Mesodermal cell (in vitro differentiated cells): ENCODE measurements around the gene UBXN6.

Experiments used
- H3K27ac ChIP-seq: 2 replicates; pipeline ENCODE4 v1.7.0; 2013; ENCODE audit warnings: mild to moderate bottlenecking, low read depth, low read length, moderate library complexity; ENCODE audit not compliant: severe bottlenecking
- H3K36me3 ChIP-seq: 2 replicates; pipeline ENCODE4 v1.7.1; 2013; ENCODE audit warnings: mild to moderate bottlenecking, low read length, moderate library complexity; ENCODE audit not compliant: control insufficient read depth, insufficient read depth
- H3K4me1 ChIP-seq: one replicate; pipeline ENCODE4 v1.7.1; 2013; ENCODE audit warnings: mild to moderate bottlenecking, low read length; ENCODE audit not compliant: insufficient read depth, control insufficient read depth, poor library complexity, severe bottlenecking
- H3K4me3 ChIP-seq: 2 replicates; pipeline ENCODE4 v1.7.0; 2013; ENCODE audit warnings: low read length, control low read depth, mild to moderate bottlenecking; ENCODE audit not compliant: insufficient read depth, poor library complexity, severe bottlenecking; ENCODE audit errors: extremely low read depth
- H3K9me3 ChIP-seq: 2 replicates; pipeline ENCODE4 v1.7.1; 2013; ENCODE audit warnings: mild to moderate bottlenecking, low read length, moderate library complexity; ENCODE audit not compliant: control insufficient read depth
- WGBS, 2 experiments: methylation state at CpG; one replicate each; pipeline ENCODE4 v1.1.5; 2013; ENCODE audit warnings: missing lambda C conversion rate in 2 of 2; ENCODE audit not compliant: insufficient coverage in 2 of 2; 5-methylcytosine and 5-hydroxymethylcytosine counted together

Gene UBXN6

DNA sequence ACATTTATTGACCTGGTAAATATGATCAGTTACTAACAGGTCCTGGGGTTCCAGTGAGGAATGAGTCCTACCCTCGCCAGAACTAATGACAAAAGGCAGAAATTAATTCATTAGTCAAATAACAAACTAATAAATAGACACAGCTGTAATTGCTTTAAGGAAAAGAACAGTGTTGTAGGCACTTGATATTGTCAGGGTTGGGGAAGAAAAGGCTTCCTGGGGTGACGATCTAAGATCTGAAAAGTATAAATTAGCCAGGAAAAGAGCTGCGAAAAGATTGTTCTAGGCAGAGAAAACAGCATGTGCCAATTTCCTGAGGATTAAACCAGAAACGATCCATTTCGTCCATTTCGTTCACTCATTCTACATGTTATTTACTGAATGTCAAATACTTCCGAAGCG, 55.8 kb downstream of the UBXN6 start:
- WGBS, 2 experiments = 26 to 52% methylated on average over 2 to 5 of the region's 8 CpGs
- Histone ChIP-seq H3K4me3 (peak overlapping the region; percentile 97), H3K4me1 (peaks cover 4% of the 10 kb centered on the region), H3K36me3 (peaks cover 46% of the 10 kb centered on the region), H3K27ac (peak overlapping the region; percentile 63), H3K9me3 (no peaks in the 10 kb centered on the region)

DNA sequence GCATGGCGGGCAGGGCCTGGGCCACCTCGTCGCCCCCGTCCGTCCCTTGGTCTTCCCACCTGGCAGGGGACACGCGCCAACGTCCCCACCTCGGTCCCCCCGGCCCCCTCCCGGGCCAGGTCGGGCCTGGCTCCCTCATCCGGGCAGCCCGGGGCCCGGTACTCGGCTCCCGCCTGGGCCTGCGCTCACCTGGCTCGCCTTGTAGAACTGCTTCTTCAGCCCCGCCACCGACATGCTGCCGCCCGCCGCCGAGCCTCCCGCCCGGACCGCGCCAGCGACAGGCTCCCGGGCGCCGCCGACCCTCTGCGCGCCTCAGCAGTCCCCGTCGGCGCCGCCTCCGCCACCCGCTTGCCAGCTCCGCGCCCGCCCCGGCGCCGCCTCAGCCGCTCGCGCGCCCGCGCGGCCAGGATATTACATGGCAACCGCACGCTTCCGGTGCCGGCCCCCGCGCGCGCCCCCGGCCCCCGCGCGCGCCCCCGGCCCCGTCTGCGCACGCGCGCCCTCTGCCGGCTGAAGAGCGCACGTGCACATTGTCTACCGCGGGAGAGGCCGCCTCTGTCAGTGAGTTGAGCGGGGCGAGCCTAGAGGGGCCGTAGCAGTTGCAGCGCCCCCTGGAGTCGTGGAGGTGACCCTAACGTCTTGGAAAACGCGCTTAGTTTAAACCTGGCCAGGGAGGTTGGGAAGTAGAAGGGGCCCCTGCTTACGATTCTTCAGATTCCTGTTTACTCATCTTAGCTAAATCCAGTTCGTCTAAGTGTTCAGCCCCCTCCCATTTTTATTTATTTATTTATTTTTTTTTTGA, 57.3 kb downstream of the UBXN6 start, which contains the start of gene SH3GL1:
TSS of gene SH3GL1 (minus strand) at position 413 of the 802 bp plus-strand sequence. CDS start at position 234, 179 bp downstream.
- WGBS, 2 experiments = 0% methylated on average over 52 to 54 of the region's 90 CpGs
- H3K4me1 ChIP-seq = peaks cover 4% of the 10 kb centered on the region

DNA sequence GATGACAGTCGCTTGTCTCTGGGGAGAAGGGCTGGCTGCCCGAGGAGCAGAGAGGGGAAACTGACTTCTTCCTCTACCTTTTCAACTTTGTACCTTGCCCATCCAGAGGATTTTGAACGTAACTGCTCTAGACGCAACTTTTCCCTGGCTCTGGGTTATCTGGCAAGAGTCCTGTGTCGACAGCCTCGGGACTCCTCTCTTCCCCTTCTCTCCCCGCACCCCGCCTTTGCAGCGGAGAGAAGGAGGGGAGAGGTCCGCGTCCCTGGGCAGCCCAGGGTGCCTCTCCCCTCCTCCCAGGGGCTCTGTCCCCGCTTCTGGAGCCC, 57.8 kb downstream of the UBXN6 start:
- H3K4me3 ChIP-seq = peak overlapping the region; percentile 98
- H3K4me1 ChIP-seq = peaks cover 5% of the 10 kb centered on the region
- H3K9me3 ChIP-seq = no peaks in the 10 kb centered on the region
- 0 to 7% methylated on average over 5 to 6 of the region's 12 CpGs for WGBS, 2 experiments
- peaks cover 47% of the 10 kb centered on the region for H3K36me3 ChIP-seq
- H3K27ac ChIP-seq = peak overlapping the region; percentile 74

More for the DNA sequence above, 57.3 kb downstream of the UBXN6 start, which contains the start of gene SH3GL1:
- peak within 1 kb of the TSS; percentile 98 for H3K4me3 ChIP-seq
- no peaks in the 10 kb centered on the region for H3K9me3 ChIP-seq
- peaks cover 47% of the 10 kb centered on the region for H3K36me3 ChIP-seq
- H3K27ac ChIP-seq = peak within 1 kb of the TSS; percentile 74

DNA sequence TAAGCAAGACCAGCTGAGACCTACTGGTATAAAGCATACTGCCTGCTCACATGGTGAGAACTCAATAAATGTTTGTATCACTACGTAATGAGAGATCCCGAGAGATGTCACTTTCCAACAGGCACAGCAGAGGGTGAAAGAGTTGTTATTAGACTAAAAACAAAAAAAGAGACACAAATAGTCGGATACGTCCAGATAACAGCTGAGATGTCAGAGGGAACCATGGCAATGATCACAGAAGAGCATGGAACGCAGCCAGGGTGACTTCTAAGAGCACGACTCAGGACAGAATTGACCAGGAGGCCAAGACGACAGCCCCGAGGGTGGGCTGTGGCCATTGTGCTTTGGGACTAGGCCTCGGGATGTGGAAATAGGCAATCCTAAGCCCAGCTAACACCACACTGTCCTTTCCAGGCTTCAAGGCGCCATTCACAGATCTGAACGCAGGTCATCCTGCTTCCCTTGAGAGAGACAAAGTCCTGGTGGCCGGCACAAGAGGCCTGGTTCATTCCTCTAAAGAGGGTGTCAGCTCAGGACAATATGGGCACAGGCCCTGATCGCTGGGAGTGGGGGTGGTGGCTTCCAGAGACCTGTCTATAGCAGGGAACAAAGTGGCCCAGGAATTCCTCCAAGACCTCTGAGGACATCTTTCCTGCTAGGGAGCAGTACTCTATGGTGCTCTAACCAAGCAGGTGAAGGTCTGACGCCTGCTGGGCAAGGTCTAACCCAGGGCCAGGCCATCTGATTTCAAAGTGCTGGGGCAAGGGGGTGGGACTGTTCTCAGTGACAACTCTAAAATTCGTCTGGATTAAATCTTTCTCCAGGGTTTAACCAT, 60.4 kb downstream of the UBXN6 start:
- Histone ChIP-seq H3K36me3 (peaks cover 45% of the 10 kb centered on the region), H3K9me3 (no peaks in the 10 kb centered on the region), H3K4me1 (peaks cover 19% of the 10 kb centered on the region), H3K4me3 (no peak overlapping the region), H3K27ac (no peak overlapping the region)
- WGBS, 2 experiments = 95 to 96% methylated on average over 14 of the region's 15 CpGs
